ENCODE results near the gene NKX2-2. TPM values are rescaled to one million over a fixed set of nuclear protein-coding genes. Genes with fewer than 3 reads are reported as not detected.

The NKX2-2 gene
- total RNA-seq, 1 donor from 2014 or later = not detected

DNA sequence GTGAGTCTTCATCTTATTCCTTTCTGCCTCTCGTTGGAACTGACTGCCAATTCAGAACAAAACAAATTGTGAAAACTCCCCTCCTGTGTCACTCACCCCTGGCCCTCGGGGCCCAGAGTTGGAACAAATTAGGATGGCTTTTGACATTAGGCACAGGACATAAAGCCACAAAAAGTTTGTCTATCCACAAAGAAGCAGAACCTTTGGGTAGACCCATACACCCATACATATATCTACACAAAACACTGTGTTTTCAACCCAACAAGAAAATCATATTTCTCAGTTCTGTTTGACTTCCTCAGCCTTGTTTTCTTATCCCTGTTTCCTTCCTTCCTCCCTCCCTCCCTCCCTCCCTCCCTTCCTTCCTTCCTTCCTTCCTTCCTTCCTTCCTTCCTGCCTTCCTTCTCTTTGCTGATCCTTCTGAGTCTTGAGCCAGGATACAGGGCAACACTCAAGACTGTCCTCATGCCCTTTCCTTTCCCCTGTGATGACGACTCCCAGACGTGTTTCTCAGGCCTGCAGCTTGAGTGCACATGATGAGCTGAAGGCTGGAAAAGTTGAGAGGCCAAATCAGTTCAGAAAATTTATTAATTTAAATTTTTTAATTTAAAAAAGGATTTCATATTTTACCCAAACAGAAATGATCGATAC, 41.7 kb upstream of the NKX2-2 start:
- no peaks in the 10 kb centered on the region for H3K27me3 ChIP-seq (ENCODE audit: control insufficient read depth, insufficient read depth, low read length)
- DNase-seq (ENCODE audit: low read depth) = no peak
- no peaks in the 10 kb centered on the region for H3K36me3 ChIP-seq (ENCODE audit: control insufficient read depth, insufficient read depth, low read length)
- FAIRE-seq = no peak
- TF ChIP-seq, protein P1, sequence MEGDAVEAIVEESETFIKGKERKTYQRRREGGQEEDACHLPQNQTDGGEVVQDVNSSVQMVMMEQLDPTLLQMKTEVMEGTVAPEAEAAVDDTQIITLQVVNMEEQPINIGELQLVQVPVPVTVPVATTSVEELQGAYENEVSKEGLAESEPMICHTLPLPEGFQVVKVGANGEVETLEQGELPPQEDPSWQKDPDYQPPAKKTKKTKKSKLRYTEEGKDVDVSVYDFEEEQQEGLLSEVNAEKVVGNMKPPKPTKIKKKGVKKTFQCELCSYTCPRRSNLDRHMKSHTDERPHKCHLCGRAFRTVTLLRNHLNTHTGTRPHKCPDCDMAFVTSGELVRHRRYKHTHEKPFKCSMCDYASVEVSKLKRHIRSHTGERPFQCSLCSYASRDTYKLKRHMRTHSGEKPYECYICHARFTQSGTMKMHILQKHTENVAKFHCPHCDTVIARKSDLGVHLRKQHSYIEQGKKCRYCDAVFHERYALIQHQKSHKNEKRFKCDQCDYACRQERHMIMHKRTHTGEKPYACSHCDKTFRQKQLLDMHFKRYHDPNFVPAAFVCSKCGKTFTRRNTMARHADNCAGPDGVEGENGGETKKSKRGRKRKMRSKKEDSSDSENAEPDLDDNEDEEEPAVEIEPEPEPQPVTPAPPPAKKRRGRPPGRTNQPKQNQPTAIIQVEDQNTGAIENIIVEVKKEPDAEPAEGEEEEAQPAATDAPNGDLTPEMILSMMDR (IDR thresholded peaks at IDR 0.05; ENCODE audit: insufficient read depth, low read length, severe bottlenecking) = no peak
- no peak overlapping the region for H3K4me3 ChIP-seq (ENCODE audit: low read depth, low read length)

DNA sequence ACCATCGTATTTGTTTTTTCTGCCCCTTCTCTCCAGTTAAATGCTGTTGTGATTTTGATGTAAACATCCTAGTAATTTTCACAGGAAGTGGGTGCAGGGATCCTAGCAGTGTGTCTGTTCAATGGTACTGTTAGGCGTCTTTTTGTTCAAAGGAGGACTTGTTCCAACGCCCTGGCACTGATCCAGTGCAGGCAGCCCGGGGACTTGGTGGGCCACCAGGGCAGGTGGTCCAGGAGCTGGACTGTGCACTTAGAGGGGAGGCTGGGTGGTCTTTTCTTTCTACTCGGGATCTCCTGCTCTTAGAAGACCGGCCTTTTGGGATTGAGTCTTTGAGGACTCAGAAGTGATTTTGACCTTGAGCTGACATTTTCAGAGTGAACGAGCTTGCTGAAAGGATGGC, 41.1 kb upstream of the NKX2-2 start:
- no peak for DNase-seq (ENCODE audit: low read depth)
- TF ChIP-seq, protein P1 (IDR thresholded peaks at IDR 0.05; ENCODE audit: insufficient read depth, low read length, severe bottlenecking) = no peak
- Histone ChIP-seq H3K36me3 (ENCODE audit: control insufficient read depth, insufficient read depth, low read length) (no peaks in the 10 kb centered on the region), H3K4me3 (ENCODE audit: low read depth, low read length) (no peak overlapping the region), H3K27me3 (ENCODE audit: control insufficient read depth, insufficient read depth, low read length) (no peaks in the 10 kb centered on the region)
- no peak for FAIRE-seq

DNA sequence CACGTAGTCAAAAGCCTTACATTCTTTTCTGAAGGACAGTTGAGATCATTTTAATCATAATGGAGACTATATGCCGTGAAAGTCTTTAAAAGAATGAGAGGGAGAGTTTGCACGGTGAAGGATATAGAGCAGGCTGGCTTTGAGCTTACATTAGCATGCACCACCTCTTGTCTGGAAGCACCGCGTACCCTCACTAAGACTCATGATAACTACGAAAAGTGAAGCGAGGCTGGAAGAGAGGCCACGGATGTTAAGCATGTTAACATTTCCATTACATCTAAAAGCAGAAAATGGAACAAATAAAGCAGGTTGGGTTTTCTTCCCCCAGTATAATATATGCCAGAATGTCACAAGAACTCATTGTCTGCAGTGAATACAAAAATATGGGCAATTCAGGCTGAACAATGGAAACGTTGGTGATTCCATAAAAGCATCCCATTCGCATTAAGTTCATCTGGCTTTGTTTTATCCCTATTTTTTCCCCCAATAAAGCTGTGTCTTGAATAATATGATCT, 40.6 kb upstream of the NKX2-2 start:
- Histone ChIP-seq H3K36me3 (ENCODE audit: control insufficient read depth, insufficient read depth, low read length) (no peaks in the 10 kb centered on the region), H3K4me3 (ENCODE audit: low read depth, low read length) (no peak overlapping the region), H3K27me3 (ENCODE audit: control insufficient read depth, insufficient read depth, low read length) (no peaks in the 10 kb centered on the region)
- FAIRE-seq (no peak), DNase-seq (ENCODE audit: low read depth) (no peak)
- TF ChIP-seq, protein P1 (IDR thresholded peaks at IDR 0.05; ENCODE audit: insufficient read depth, low read length, severe bottlenecking) = no peak

DNA sequence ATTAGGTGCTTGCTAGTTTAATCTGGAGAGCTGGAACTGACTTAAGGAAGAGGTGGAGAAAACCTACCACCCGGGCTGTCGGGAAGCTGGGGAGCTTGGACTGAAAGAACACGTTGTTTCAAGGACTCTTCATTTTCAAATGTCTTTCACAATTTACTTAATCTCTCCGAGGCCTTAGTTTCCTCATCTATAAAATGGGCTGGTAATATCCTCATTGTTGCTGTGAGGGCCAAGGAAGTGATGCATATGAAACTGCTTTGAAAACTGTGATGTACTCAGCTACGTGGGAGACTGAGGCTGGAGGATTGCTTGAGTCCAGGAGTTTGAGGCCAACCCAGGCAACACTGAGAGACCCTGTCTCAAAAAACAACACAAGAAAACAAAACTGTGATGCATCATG, 36.7 kb upstream of the NKX2-2 start:
- no peaks in the 10 kb centered on the region for H3K27me3 ChIP-seq (ENCODE audit: control insufficient read depth, insufficient read depth, low read length)
- TF ChIP-seq, protein P1 (IDR thresholded peaks at IDR 0.05; ENCODE audit: insufficient read depth, low read length, severe bottlenecking) = no peak
- DNase-seq (ENCODE audit: low read depth) (no peak), FAIRE-seq (no peak)
- H3K4me3 ChIP-seq (ENCODE audit: low read depth, low read length) = no peak overlapping the region
- no peaks in the 10 kb centered on the region for H3K36me3 ChIP-seq (ENCODE audit: control insufficient read depth, insufficient read depth, low read length)

DNA sequence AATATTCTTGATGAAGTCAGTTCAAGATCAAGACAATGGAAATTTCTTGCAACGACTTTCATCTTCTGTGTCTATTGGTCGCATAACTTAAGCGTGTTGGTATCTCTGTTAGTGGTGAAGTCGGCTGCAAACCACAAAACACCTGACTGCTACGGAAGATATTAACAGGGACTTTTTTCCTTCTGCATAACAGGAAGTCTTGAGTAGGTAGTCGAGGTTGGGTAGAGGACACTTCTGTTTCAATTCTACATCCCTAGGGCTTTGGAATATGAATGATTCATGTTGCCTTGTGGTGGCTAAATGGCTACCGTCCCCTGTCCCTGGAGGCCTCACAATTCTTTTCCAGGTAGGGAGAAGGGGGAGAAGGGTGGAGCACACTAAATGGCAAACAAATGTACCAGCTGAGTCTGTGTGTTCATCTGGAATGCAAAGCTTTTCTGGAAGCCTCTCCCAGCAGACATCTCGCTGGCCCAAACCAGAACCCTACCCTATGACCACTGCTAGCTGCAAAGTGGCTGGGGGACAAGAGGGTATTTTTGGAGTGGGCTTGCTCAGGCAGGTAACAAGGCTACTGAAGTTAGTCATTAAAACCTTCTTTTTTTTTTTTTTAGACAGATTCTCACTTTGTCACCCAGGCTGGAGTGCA, 34.6 kb upstream of the NKX2-2 start:
- H3K27me3 ChIP-seq (ENCODE audit: control insufficient read depth, insufficient read depth, low read length) = no peaks in the 10 kb centered on the region
- H3K4me3 ChIP-seq (ENCODE audit: low read depth, low read length) = no peak overlapping the region
- no peak for FAIRE-seq
- TF ChIP-seq, protein P1 (IDR thresholded peaks at IDR 0.05; ENCODE audit: insufficient read depth, low read length, severe bottlenecking) = no peak
- DNase-seq (ENCODE audit: low read depth) = no peak
- no peaks in the 10 kb centered on the region for H3K36me3 ChIP-seq (ENCODE audit: control insufficient read depth, insufficient read depth, low read length)
